Measurements from ENCODE around the gene PPP1R3E.

Gene PPP1R3E

DNA sequence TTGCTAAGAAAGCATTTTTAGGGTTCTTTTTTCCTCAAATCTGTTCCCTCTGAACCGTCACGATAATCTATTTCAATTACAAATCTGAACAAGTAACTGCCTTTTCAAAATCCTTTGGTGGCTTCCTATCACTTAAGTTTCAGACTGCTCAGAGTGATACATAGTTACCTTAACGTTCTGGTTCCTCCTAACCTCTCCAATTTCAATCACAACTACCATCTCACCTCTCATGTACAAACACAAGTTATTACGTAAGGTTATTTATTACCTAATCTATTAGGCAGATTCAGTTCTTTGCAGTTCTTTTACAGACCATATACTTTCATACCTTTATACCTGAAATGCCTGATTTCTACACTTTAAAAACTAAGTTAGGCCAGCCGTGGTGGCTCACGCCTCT is 52.8 kb downstream of the PPP1R3E start:
- DNase-seq (ENCODE audit: low spot score) (no peak), FAIRE-seq (no peak)

DNA sequence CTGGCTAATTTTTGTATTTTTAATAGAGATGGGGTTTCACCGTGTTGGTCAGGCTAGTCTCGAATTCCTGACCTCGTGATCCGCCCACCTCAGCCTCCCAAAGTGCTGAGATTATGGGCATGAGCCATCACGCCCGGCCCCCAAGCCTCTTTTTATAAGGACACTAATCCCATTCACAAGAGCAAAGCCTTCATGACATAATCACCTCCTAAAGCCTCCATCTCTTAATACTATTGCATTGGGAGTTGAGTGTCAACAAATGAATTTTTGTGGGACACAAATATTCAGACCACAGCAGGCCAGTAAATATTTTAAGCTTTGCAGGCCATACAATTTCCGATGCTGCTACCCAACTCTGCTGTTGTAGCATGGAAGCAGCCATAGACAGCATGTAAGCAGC is 54.1 kb downstream of the PPP1R3E start:
- DNase-seq (ENCODE audit: low spot score) (no peak), FAIRE-seq (no peak)
